Mesendoderm (in vitro differentiated cells): ENCODE results near the gene SLC10A3.

ENCODE experiments used
- DNase-seq: peaks from one replicate; pipeline ENCODE4 v3.0.0; 2013
- H2AK5ac ChIP-seq: 2 replicates; pipeline ENCODE4 v1.6.1; 2013; ENCODE audit warnings: low read length, inconsistent platforms
- H2BK120ac ChIP-seq: 2 replicates; pipeline ENCODE4 v1.6.1; 2013; ENCODE audit warnings: low read depth, mild to moderate bottlenecking, low read length, moderate library complexity, mixed read lengths
- H2BK15ac ChIP-seq: replicated peaks from 2 replicates; pipeline ENCODE4 v1.6.1; 2013; ENCODE audit warnings: low read depth, mild to moderate bottlenecking, moderate library complexity
- H2BK5ac ChIP-seq: 2 replicates; pipeline ENCODE4 v1.6.1; 2013; ENCODE audit warnings: low read length, inconsistent platforms
- H3K18ac ChIP-seq: 2 replicates; pipeline ENCODE4 v1.6.1; 2013; ENCODE audit warnings: mild to moderate bottlenecking, low read length, mixed read lengths
- H3K23ac ChIP-seq: one replicate; pipeline ENCODE4 v1.6.1; 2013; ENCODE audit warnings: low read length
- H3K27ac ChIP-seq: 2 replicates; pipeline ENCODE4 v1.5.1; 2013; ENCODE audit warnings: low read depth, mild to moderate bottlenecking, inconsistent platforms, low read length, moderate library complexity
- H3K27me3 ChIP-seq: 2 replicates; pipeline ENCODE4 v1.6.1; 2013; ENCODE audit warnings: low read length, control low read depth, mild to moderate bottlenecking, inconsistent platforms; ENCODE audit not compliant: insufficient read depth, poor library complexity
- H3K36me3 ChIP-seq: 2 replicates; pipeline ENCODE4 v1.6.1; 2013; ENCODE audit warnings: low read length, inconsistent platforms; ENCODE audit not compliant: control insufficient read depth, insufficient read depth
- H3K4ac ChIP-seq: one replicate; pipeline ENCODE4 v1.6.1; 2013; ENCODE audit warnings: low read depth, mild to moderate bottlenecking, low read length, moderate library complexity
- H3K4me1 ChIP-seq: 2 replicates; pipeline ENCODE4 v1.6.1; 2013; ENCODE audit warnings: low read depth, low read length, inconsistent platforms; ENCODE audit not compliant: control insufficient read depth
- H3K4me2 ChIP-seq: 2 replicates; pipeline ENCODE4 v1.6.1; 2013; ENCODE audit warnings: low read length
- H3K4me3 ChIP-seq: 2 replicates; pipeline ENCODE4 v1.5.1; 2013; ENCODE audit warnings: mild to moderate bottlenecking, low read length
- H3K56ac ChIP-seq: one replicate; pipeline ENCODE4 v1.6.1; 2013; ENCODE audit warnings: low read length
- H3K79me1 ChIP-seq: 2 replicates; pipeline ENCODE4 v1.6.1; 2013; ENCODE audit warnings: low read length, inconsistent platforms
- H3K79me2 ChIP-seq: 2 replicates; pipeline ENCODE4 v1.6.1; 2013; ENCODE audit warnings: mild to moderate bottlenecking, low read length; ENCODE audit not compliant: control insufficient read depth, insufficient read depth
- H3K9ac ChIP-seq: 2 replicates; pipeline ENCODE4 v1.6.1; 2013; ENCODE audit warnings: low read length, inconsistent platforms
- H4K5ac ChIP-seq: one replicate; pipeline ENCODE4 v1.6.1; 2013; ENCODE audit warnings: low read length
- H4K8ac ChIP-seq: one replicate; pipeline ENCODE4 v1.6.1; 2013; ENCODE audit warnings: low read depth, mild to moderate bottlenecking, control low read depth, low read length, moderate library complexity
- WGBS: extraction: QIAGEN DNeasy Blood & Tissue Kit; methylation state at CpG from one replicate; pipeline ENCODE4 v1.1.7; 2013; ENCODE audit warnings: low lambda C conversion rate, missing lambda C conversion rate; ENCODE audit not compliant: insufficient coverage; ENCODE audit errors: extremely low coverage; 5-methylcytosine and 5-hydroxymethylcytosine counted together

The SLC10A3 gene

DNA sequence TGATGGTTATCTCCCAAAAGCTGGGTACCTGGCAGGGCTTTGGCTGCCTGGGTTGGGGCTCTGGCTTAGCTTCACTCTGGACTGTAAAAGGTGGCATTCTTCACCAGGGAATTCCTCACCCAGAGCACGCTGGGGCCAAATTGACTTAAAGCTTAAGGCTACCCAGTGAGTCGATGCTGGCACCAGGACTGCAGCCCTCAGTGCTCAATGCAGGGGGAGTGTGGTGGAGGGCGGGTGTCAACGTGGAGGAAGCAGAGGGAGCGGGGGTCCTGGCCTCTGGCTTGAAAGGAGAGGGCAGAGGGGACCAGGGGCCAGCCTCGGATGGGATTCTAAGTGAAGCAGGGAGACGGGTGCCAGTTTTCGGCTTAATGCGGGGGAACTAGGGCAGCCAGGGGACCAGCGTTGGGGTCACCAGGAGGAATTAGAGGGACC is 46.9 kb downstream of the SLC10A3 start:
- no CpG with 5 or more reads among the region's 10 CpGs for WGBS
- H3K18ac ChIP-seq: no peak overlapping the region
- H4K5ac ChIP-seq: no peak overlapping the region

GRCh38 chrX:154441984-154442707 is 48.3 kb downstream of the SLC10A3 start:
- no peak overlapping the region for H2BK5ac ChIP-seq
- H3K79me1 ChIP-seq: peaks cover 5% of the 10 kb centered on the region

More for the DNA sequence above, 46.9 kb downstream of the SLC10A3 start:
- no peak overlapping the region for H2BK15ac ChIP-seq
- H3K36me3 ChIP-seq: peaks cover 2% of the 10 kb centered on the region
- peak; percentile 35 for DNase-seq
- no peak overlapping the region for H3K4ac ChIP-seq
- peaks cover 7% of the 10 kb centered on the region for H3K79me2 ChIP-seq
- H3K4me3 ChIP-seq: no peak overlapping the region
- no peak overlapping the region for H3K23ac ChIP-seq
- H2BK5ac ChIP-seq: no peak overlapping the region
- H3K27me3 ChIP-seq: no peaks in the 10 kb centered on the region
- no peak overlapping the region for H2BK120ac ChIP-seq
- peak overlapping the region; percentile 59 for H3K9ac ChIP-seq
- no peak overlapping the region for H3K27ac ChIP-seq
- peak overlapping the region; percentile 79 for H3K56ac ChIP-seq
- peak overlapping the region; percentile 22 for H3K4me2 ChIP-seq
- H2AK5ac ChIP-seq: no peak overlapping the region
- no peaks in the 10 kb centered on the region for H3K4me1 ChIP-seq
- H3K79me1 ChIP-seq: peaks cover 2% of the 10 kb centered on the region
- no peak overlapping the region for H4K8ac ChIP-seq

GRCh38 chrX:154441564-154441963 is 48.9 kb downstream of the SLC10A3 start:
- Histone ChIP-seq H3K79me2 (peaks cover 17% of the 10 kb centered on the region), H3K27ac (no peak overlapping the region), H2BK15ac (no peak overlapping the region), H3K56ac (no peak overlapping the region), H2AK5ac (no peak overlapping the region), H3K27me3 (no peaks in the 10 kb centered on the region), H3K36me3 (peaks cover 2% of the 10 kb centered on the region), H3K4me2 (no peak overlapping the region), H2BK120ac (no peak overlapping the region), H3K4ac (no peak overlapping the region), H3K18ac (no peak overlapping the region), H3K4me3 (no peak overlapping the region), H4K5ac (no peak overlapping the region), H3K79me1 (peaks cover 5% of the 10 kb centered on the region), H2BK5ac (no peak overlapping the region), H3K9ac (no peak overlapping the region), H3K4me1 (no peaks in the 10 kb centered on the region), H4K8ac (no peak overlapping the region), H3K23ac (no peak overlapping the region)
- DNase-seq: no peak
- WGBS: no CpG with 5 or more reads among the region's 11 CpGs

More at GRCh38 chrX:154441984-154442707, 48.3 kb downstream of the SLC10A3 start:
- H3K27me3 ChIP-seq: no peaks in the 10 kb centered on the region
- H3K4ac ChIP-seq: no peak overlapping the region
- H2BK120ac ChIP-seq: no peak overlapping the region
- H2BK15ac ChIP-seq: no peak overlapping the region
- H3K4me2 ChIP-seq: no peak overlapping the region
- no peak overlapping the region for H2AK5ac ChIP-seq
- H3K36me3 ChIP-seq: peaks cover 2% of the 10 kb centered on the region
- H4K8ac ChIP-seq: no peak overlapping the region
- no peak overlapping the region for H3K4me3 ChIP-seq
- peaks cover 17% of the 10 kb centered on the region for H3K79me2 ChIP-seq
- H3K23ac ChIP-seq: no peak overlapping the region
- H3K9ac ChIP-seq: no peak overlapping the region
- H3K18ac ChIP-seq: no peak overlapping the region
- no CpG with 5 or more reads among the region's 21 CpGs for WGBS
- H4K5ac ChIP-seq: no peak overlapping the region
- no peaks in the 10 kb centered on the region for H3K4me1 ChIP-seq
- DNase-seq: no peak
- no peak overlapping the region for H3K27ac ChIP-seq
- no peak overlapping the region for H3K56ac ChIP-seq

DNA sequence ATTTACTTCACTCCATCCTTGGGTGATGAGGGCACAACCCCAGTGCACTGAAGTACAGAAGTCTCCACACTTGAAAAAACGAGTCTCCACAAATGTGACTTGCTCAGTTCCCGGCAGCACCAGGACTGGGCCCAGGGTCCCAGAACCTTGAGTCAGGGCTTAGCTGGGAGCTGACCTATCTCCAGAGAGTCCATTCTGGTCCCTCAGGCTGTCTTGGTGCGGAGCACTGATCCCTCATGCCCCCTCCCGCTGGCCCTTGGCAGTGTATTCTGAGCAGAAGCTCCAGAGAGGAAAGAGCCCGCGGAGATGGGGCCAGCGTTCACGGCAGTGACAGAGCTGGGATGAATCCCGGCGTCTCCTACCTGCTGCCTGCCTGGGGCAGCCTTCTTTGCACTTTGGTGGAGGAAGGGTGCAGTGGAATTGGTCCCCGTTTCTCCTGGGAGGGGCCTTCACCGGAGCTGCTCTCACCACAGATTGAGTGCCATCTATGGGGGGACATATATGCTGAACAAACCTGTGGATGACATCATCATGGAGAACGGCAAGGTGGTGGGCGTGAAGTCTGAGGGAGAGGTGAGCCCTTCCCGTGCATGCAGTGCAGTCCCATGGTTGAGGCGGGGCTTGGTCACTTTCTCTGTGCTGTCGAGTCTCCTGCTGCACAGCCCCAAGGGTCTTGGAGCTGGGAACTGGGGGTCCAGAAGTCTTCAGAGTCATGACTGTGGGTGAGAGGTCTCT is 49.6 kb downstream of the SLC10A3 start:
- no peak overlapping the region for H2BK5ac ChIP-seq
- H3K56ac ChIP-seq: no peak overlapping the region
- H3K23ac ChIP-seq: no peak overlapping the region
- no peak overlapping the region for H3K4me2 ChIP-seq
- H3K4me3 ChIP-seq: no peak overlapping the region
- H2AK5ac ChIP-seq: no peak overlapping the region
- no peak overlapping the region for H3K4ac ChIP-seq
- no peak for DNase-seq
- no peak overlapping the region for H3K18ac ChIP-seq
- no peaks in the 10 kb centered on the region for H3K4me1 ChIP-seq
- H3K9ac ChIP-seq: no peak overlapping the region
- H3K79me2 ChIP-seq: peaks cover 17% of the 10 kb centered on the region
- H3K79me1 ChIP-seq: peaks cover 5% of the 10 kb centered on the region
- no peaks in the 10 kb centered on the region for H3K27me3 ChIP-seq
- no CpG with 5 or more reads among the region's 17 CpGs for WGBS
- no peak overlapping the region for H2BK120ac ChIP-seq
- H2BK15ac ChIP-seq: no peak overlapping the region
- H4K8ac ChIP-seq: no peak overlapping the region
- peaks cover 2% of the 10 kb centered on the region for H3K36me3 ChIP-seq
- no peak overlapping the region for H3K27ac ChIP-seq
- no peak overlapping the region for H4K5ac ChIP-seq

DNA sequence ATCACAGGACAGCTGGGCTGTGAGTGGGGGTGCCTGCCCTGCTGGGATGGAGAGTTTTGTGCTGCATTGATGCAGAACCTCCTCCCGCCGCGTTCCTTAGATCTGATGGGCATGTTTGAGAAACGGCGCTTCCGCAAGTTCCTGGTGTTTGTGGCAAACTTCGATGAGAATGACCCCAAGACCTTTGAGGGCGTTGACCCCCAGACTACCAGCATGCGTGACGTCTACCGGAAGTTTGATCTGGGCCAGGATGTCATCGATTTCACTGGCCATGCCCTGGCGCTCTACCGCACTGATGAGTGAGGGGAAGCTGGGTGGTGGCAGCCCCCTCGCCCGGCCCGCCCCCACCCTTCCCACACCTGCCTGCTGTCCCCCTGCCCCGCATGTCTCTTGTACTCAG is 50.6 kb downstream of the SLC10A3 start:
- Histone ChIP-seq H3K4ac (no peak overlapping the region), H3K4me1 (no peaks in the 10 kb centered on the region), H3K4me2 (no peak overlapping the region), H3K79me1 (peaks cover 5% of the 10 kb centered on the region), H2AK5ac (no peak overlapping the region), H2BK15ac (no peak overlapping the region), H3K27ac (no peak overlapping the region), H3K4me3 (no peak overlapping the region), H3K18ac (no peak overlapping the region), H4K5ac (no peak overlapping the region), H3K36me3 (peaks cover 2% of the 10 kb centered on the region), H2BK120ac (no peak overlapping the region), H3K79me2 (peaks cover 17% of the 10 kb centered on the region), H4K8ac (no peak overlapping the region), H3K23ac (no peak overlapping the region), H3K56ac (no peak overlapping the region), H3K27me3 (no peaks in the 10 kb centered on the region), H2BK5ac (no peak overlapping the region), H3K9ac (no peak overlapping the region)
- WGBS: no CpG with 5 or more reads among the region's 18 CpGs
- DNase-seq: no peak
